Loucy (cell line): ENCODE results near the gene PWP1.

ENCODE experiments used
- H2AFZ ChIP-seq: fragments of 200-600 bp; sonication (generic); 2 replicates; pipeline ENCODE4 v1.6.0; 2016; ENCODE audit warnings: antibody characterized with exemption, mild to moderate bottlenecking, low read length, moderate library complexity
- H3F3A ChIP-seq: fragments of 200-600 bp; 2 replicates; pipeline ENCODE4 v1.6.0; 2016; ENCODE audit warnings: antibody characterized with exemption, low read depth, mild to moderate bottlenecking
- H3K27me3 ChIP-seq: fragments of 200-600 bp; sonication (generic); 2 replicates; pipeline ENCODE4 v1.6.1; 2014; ENCODE audit warnings: low read length, mild to moderate bottlenecking; ENCODE audit not compliant: insufficient read depth, poor library complexity, severe bottlenecking
- H3K36me3 ChIP-seq: fragments of 200-600 bp; sonication (generic); 2 replicates; pipeline ENCODE4 v1.6.1; 2016; ENCODE audit warnings: low read length; ENCODE audit not compliant: insufficient read depth
- H3K4me1 ChIP-seq: fragments of 200-600 bp; sonication (generic); 2 replicates; pipeline ENCODE4 v1.5.1; 2014; ENCODE audit warnings: low read length, mild to moderate bottlenecking; ENCODE audit not compliant: insufficient read depth, poor library complexity, severe bottlenecking
- H3K4me2 ChIP-seq: fragments of 200-600 bp; sonication (generic); 2 replicates; pipeline ENCODE4 v1.6.0; 2014; ENCODE audit warnings: antibody characterized with exemption, low read length, low read depth, mild to moderate bottlenecking; ENCODE audit not compliant: poor library complexity, severe bottlenecking
- H3K4me3 ChIP-seq: fragments of 200-600 bp; sonication (generic); 2 replicates; pipeline ENCODE4 v1.5.1; 2014; ENCODE audit warnings: low read length, mild to moderate bottlenecking, mixed read lengths; ENCODE audit not compliant: poor library complexity, severe bottlenecking
- H3K79me2 ChIP-seq: fragments of 200-600 bp; sonication (generic); 2 replicates; pipeline ENCODE4 v1.6.1; 2014; ENCODE audit warnings: low read length; ENCODE audit not compliant: insufficient read depth
- H3K9ac ChIP-seq: fragments of 200-600 bp; sonication (generic); 2 replicates; pipeline ENCODE4 v1.6.0; 2014; ENCODE audit warnings: mild to moderate bottlenecking, low read depth, low read length, moderate library complexity; ENCODE audit not compliant: poor library complexity, severe bottlenecking
- H3K9me2 ChIP-seq: fragments of 200-600 bp; sonication (generic); replicated peaks from 2 replicates; pipeline ENCODE4 v1.6.1; 2016; ENCODE audit warnings: low read depth, low read length, mixed read lengths
- H3K9me3 ChIP-seq: fragments of 200-600 bp; sonication (generic); 2 replicates; pipeline ENCODE4 v1.6.1; 2014; ENCODE audit warnings: mild to moderate bottlenecking, antibody characterized with exemption, low read length, low read depth; ENCODE audit not compliant: insufficient read depth
- H4K20me1 ChIP-seq: fragments of 200-600 bp; sonication (generic); 2 replicates; pipeline ENCODE4 v1.6.0; 2014; ENCODE audit warnings: antibody characterized with exemption, low read length, mild to moderate bottlenecking; ENCODE audit not compliant: insufficient read depth, poor library complexity, severe bottlenecking
- CTCF ChIP-seq: fragments of 200-600 bp; sonication (generic); conservative IDR thresholded peaks from 2 replicates; pipeline ENCODE4 v1.5.1; 2014; ENCODE audit warnings: mild to moderate bottlenecking, antibody characterized with exemption, low read length
- EZH2phosphoT487 ChIP-seq: fragments of 200-600 bp; IDR thresholded peaks from 2 replicates; pipeline ENCODE4 v1.6.1; 2018; ENCODE audit warnings: antibody characterized with exemption, mild to moderate bottlenecking, moderate library complexity, borderline replicate concordance

PWP1 gene

GRCh38 chr12:107685360-107686248 lies at the start of gene PWP1:
PWP1 (plus strand) TSS chr12:107685799; CDS start chr12:107685900, 101 bp downstream.
- H3K4me1 ChIP-seq, result peaks cover 15% of the 10 kb centered on the region
- peak within 1 kb of the TSS; percentile 82 for H3K9ac ChIP-seq
- H3K4me2 ChIP-seq, result peak within 1 kb of the TSS; percentile 88
- peaks cover 34% of the 10 kb centered on the region for H3K79me2 ChIP-seq
- no peaks in the 10 kb centered on the region for H3K9me3 ChIP-seq
- H3F3A ChIP-seq, result no peaks in the 10 kb centered on the region
- H3K27me3 ChIP-seq, result no peaks in the 10 kb centered on the region
- TF ChIP-seq EZH2phosphoT487 (no peak), CTCF (no peak)
- H3K9me2 ChIP-seq, result no peaks in the 10 kb centered on the region
- H4K20me1 ChIP-seq, result no peaks in the 10 kb centered on the region
- peak within 1 kb of the TSS; percentile 88 for H3K4me3 ChIP-seq
- H3K36me3 ChIP-seq, result peaks cover 21% of the 10 kb centered on the region; the same call in 1 of the 2 replicates
- peak within 1 kb of the TSS; percentile 84 for H2AFZ ChIP-seq

GRCh38 chr12:107641154-107641553 lies 44.4 kb upstream of the PWP1 start:
- H3F3A ChIP-seq, result no peaks in the 10 kb centered on the region
- H3K27me3 ChIP-seq, result no peaks in the 10 kb centered on the region
- H3K9me2 ChIP-seq, result no peaks in the 10 kb centered on the region
- H3K9me3 ChIP-seq, result no peaks in the 10 kb centered on the region
- no peak overlapping the region for H3K9ac ChIP-seq
- no peaks in the 10 kb centered on the region for H3K79me2 ChIP-seq
- no peaks in the 10 kb centered on the region for H3K36me3 ChIP-seq
- H3K4me1 ChIP-seq, result no peaks in the 10 kb centered on the region
- no peak overlapping the region for H3K4me3 ChIP-seq
- H2AFZ ChIP-seq, result no peak overlapping the region
- no peak overlapping the region for H3K4me2 ChIP-seq
- TF ChIP-seq CTCF, result no peak
- no peak for TF ChIP-seq EZH2phosphoT487
- no peaks in the 10 kb centered on the region for H4K20me1 ChIP-seq

- TF ChIP-seq CTCF (no peak), EZH2phosphoT487 (no peak)
These were observed 43.4 kb upstream of the PWP1 start for GRCh38 chr12:107642240-107642639.

More at GRCh38 chr12:107642240-107642639, 43.4 kb upstream of the PWP1 start:
- no peaks in the 10 kb centered on the region for H3K4me1 ChIP-seq
- no peaks in the 10 kb centered on the region for H3K79me2 ChIP-seq
- H3K4me3 ChIP-seq, result no peak overlapping the region
- no peak overlapping the region for H3K4me2 ChIP-seq
- no peaks in the 10 kb centered on the region for H4K20me1 ChIP-seq
- H2AFZ ChIP-seq, result no peak overlapping the region
- no peaks in the 10 kb centered on the region for H3K36me3 ChIP-seq
- H3K9me2 ChIP-seq, result no peaks in the 10 kb centered on the region
- no peaks in the 10 kb centered on the region for H3K9me3 ChIP-seq
- no peaks in the 10 kb centered on the region for H3F3A ChIP-seq
- no peaks in the 10 kb centered on the region for H3K27me3 ChIP-seq
- H3K9ac ChIP-seq, result no peak overlapping the region
